ENCODE measurements around the gene VAMP3.
A peak's percentile ranks its signal among the peaks of the same experiment; 100 is the strongest.

VAMP3 gene

GRCh38 chr1:7821282-7821681, 50.2 kb downstream of the VAMP3 start:
- DNase-seq = no peak

GRCh38 chr1:7824701-7825100, 53.6 kb downstream of the VAMP3 start:
- DNase-seq = no peak

DNA sequence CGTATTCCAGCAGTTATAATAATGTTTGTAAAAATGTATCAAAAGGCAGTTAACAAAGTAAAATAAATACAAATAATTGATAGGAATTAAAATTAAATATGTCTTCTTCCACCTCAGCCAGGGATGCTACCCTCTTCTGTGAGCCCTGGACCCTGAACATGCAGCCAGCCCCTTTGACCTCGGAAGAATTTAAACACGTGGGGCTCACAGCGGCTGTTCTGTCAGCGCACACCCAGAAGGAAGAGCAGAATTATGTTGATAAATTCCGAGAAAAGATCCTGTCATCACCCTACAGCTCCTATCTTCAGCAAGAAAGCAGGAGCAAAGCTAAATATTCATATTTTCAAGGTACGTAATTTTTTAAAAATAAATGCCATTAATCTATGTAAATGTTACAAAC, 55.3 kb downstream of the VAMP3 start:
- no peak for DNase-seq

DNA sequence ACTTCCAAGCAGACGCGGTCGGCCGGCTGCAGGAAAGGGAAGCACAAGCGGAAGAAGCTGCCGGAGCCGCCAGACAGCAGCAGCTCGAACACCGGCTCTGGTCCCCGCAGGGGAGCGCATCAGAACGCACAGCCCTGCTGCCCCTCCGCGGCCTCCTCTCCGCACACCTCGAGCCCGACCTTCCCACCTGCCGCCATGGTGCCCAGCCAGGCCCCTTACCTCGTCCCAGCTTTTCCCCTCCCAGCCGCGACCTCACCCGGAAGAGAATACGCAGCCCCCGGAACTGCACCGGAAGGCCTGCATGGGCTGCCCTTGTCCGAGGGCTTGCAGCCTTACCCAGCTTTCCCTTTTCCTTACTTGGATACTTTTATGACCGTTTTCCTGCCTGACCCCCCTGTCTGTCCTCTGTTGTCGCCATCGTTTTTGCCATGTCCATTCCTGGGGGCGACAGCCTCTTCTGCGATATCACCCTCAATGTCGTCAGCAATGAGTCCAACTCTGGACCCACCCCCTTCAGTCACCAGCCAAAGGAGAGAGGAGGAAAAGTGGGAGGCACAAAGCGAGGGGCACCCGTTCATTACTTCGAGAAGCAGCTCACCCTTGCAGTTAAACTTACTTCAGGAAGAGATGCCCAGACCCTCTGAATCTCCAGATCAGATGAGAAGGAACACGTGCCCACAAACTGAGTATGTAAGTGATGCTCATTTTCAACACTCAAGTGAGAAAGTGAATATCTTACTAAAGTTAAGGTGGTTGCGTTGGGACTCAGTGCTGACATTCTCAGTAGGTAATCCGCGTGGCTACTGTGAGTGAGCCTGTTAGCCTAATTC, 56.2 kb downstream of the VAMP3 start:
- DNase-seq = peak; percentile 25

Data from CD4-positive, alpha-beta T cell treated with Interleukin-21 for 1 hour (primary cell).